GM19372 (cell line): Measurements from ENCODE around the gene NADSYN1.

Source experiments
- ATAC-seq: cut with Tn5 transposase; IDR thresholded peaks from one replicate; pipeline ENCODE4 v1.9.1; 2021; ENCODE audit warnings: mild to moderate bottlenecking, low read depth, moderate library complexity; ENCODE audit not compliant: unreplicated experiment

Gene NADSYN1

GRCh38 chr11:71489311-71490043, 36.5 kb downstream of the NADSYN1 start:
- ATAC-seq: no peak

GRCh38 chr11:71490044-71490730, 37.2 kb downstream of the NADSYN1 start:
- no peak for ATAC-seq

- ATAC-seq: no peak
These were observed 37.9 kb downstream of the NADSYN1 start for GRCh38 chr11:71490731-71491390.

- ATAC-seq: no peak
These were observed 38.5 kb downstream of the NADSYN1 start for GRCh38 chr11:71491531-71491930.

GRCh38 chr11:71491940-71492339, 38.9 kb downstream of the NADSYN1 start:
- no peak for ATAC-seq

- ATAC-seq: no peak
These were observed 42.6 kb downstream of the NADSYN1 start for GRCh38 chr11:71495286-71496230.

DNA sequence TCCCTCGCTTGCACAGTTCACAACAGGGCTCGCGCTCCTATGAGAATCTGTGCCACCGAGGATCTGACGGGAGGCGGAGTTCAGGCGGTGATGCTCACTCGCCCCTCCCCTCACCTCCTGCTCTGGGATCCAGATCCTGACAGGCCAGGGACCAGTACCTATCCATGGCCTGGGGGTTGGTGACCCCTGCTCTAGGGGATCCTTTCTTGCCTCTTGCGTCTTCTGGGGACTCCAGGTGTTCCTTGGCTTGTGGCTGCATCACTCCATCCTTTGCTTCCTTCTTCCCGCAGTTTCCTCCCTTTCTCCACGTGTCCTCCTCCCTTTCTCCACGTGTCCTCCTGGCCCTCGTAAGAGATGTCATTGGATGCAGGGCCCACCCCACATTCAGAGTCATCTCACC, 43.4 kb downstream of the NADSYN1 start:
- no peak for ATAC-seq

DNA sequence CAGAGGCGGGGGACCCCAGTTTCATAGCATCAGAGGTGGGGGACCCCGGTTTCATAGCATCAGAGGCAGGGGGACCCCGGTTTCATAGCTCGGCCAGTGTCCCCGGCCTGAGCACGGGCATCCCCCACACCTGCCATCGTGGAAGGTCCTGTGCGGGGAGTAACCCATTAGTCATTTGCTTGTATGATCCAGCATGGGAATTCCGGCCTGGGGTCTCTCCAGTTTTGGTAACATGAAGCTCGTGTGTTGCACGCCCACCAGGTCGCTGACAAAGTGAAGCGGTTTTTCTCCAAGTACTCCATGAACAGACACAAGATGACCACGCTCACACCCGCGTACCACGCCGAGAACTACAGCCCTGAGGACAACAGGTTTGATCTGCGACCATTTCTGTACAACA, 45.1 kb downstream of the NADSYN1 start:
- no peak for ATAC-seq

DNA sequence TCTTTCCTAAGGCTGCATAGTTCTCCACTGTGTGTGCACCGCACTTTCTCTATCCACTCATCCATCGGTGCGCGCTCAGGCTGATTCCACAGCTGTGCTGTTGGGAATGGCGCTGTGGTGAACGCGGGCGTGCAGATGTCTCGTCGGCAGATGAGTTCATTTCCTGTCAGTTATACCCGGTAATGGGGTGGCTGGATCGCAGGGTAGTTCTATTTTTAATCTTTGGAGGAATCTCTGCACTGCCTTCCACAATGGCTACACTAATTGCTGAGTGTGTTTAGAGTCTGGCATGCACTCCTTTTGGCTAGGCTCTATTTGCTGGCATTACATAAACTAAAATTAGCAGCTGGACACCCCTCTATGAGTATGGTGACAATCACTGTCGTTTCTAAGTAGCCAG, 46.1 kb downstream of the NADSYN1 start:
- ATAC-seq: no peak

- no peak for ATAC-seq
These were observed 46.5 kb downstream of the NADSYN1 start for GRCh38 chr11:71499546-71499945.

DNA sequence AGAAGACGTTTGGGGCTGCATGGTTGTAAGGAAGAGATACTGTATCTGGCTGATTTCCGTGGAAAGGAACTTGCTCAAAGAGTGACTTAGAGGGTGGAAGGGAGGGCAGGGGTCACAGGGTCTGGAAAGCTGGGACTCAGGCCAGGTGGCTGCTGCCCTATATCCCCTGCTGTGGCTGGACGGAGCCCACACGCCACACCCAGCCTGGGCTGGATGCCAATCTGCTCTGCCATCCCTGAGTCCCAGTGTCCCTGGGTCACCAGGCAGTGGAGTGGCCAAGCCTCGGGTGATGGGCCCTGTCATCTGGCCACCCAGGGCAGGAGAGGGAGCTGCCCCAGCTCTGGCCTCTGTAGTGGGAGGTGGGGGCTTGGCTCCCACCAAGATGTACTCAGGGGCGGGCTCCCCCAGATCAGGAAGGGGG, 47.6 kb downstream of the NADSYN1 start:
- no peak for ATAC-seq

DNA sequence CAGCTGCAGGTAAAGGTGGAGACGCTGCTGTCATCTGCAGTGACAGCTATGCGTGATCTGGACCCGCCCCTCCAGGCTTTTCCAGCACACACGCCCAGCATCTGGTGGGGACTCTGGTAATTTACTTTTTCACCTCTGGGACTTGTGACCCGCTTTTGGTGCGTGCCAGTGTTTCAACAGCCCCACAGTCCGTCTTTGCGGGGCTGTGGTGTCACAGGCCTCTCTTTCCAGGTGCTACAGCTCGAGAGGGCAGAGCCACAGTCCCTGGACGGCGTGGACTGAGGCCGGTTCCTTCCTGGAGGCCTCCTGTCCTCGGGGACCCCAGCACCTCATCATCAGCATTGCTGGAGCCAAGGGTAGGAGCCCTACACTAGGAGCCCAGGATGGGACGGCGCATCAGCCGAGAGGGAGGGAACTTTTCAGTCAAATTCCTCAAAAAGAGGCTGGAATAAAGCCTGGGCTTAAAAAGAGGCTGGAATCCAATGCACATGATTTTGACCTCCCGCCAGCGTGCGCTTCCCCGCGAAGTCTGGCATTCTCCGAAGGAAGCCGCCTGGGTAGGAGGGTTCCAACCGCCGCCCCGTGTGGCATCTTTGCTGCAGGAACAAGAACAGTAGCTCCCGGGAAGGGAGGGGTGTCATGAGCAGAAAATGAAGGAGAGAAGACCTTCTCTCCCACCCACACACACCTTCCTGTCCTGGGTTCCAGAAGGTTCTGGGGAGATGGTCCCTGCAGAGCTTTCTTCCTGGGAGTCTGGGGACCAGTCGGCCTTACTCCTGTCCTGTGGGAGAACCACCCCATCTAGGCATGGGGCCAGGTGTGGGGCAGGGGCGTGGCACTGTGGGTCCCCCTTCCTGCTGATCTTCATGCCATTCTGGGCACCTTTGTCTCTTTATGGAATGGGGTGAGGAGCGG, 48.3 kb downstream of the NADSYN1 start:
- ATAC-seq: no peak

- ATAC-seq: no peak
These were observed 49.0 kb downstream of the NADSYN1 start for GRCh38 chr11:71502026-71502425.

DNA sequence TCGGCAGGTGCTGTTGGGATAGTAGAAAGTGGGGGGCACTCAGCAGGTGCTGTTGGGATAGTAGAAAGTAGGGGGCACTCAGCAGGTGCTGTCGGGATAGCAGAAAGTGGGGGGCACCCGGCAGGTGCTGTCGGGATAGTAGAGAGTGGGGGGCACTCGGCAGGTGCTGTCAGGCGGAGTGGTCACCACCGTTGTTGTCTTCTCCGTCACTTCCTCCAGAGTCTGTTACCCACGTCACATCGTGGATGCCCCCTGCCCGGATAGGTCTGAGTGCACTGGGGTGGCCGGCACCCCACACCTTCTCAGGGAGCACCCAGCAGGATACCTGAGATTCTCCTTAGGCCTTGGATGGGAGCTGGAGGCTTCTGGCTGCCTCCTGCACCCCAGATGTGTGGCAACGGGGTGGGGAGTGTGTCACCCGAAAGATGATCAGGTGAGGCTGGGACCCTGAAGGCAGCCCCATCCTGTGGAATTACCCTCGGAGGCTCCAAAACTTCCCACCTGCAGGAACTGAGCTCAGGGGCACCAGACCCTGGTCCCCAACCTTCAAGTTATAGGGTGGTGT, 50.0 kb downstream of the NADSYN1 start:
- ATAC-seq: no peak

- no peak for ATAC-seq
These were observed 51.5 kb downstream of the NADSYN1 start for GRCh38 chr11:71504531-71504930.

GRCh38 chr11:71505001-71505400, 52.0 kb downstream of the NADSYN1 start:
- ATAC-seq: no peak

DNA sequence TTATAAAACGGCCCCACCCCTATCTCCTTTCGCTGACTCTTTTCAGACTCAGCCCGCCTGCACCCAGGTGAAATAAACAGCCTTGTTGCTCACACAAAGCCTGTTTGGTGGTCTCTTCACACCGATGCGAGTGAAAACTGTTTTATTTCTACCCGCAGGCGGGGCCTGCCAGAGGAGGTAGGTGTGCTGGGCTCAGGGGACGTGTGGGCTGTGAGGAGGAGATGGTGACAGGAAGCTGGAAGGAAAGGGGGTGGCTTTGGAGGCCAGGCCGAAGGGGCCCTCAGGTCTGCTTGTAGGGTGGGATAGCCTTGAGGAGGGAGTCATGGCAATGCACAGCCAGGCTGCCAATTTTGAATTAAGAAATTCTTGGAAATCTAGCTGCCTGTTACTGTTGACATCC, 52.8 kb downstream of the NADSYN1 start:
- ATAC-seq: no peak

DNA sequence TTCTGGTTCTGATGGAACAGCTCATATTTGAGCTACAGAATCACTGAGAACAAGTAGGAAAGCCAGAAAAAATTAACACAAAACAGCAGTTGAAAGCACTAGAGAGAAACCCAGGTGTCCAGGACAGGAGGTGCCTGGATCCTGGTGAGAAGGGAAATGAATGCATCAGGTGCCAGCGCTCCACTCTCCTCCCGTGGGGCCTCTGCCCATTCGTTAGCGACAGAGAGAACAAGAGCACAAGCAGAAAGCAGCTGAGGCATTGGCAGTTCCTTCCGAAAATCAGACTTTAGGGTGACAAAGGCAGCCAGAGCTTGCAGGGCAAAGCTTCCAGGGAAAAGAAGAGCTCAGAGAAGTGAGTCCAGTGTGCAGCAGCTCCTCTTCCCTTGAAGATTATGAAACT, 54.1 kb downstream of the NADSYN1 start:
- no peak for ATAC-seq
